Measurements from ENCODE around the gene MYLK.
"Not testable (repeated sequence)": the region's sequence is repeated elsewhere in the genome, so short reads cannot be mapped to it uniquely, and the experiment has no call there.

Gene MYLK

DNA sequence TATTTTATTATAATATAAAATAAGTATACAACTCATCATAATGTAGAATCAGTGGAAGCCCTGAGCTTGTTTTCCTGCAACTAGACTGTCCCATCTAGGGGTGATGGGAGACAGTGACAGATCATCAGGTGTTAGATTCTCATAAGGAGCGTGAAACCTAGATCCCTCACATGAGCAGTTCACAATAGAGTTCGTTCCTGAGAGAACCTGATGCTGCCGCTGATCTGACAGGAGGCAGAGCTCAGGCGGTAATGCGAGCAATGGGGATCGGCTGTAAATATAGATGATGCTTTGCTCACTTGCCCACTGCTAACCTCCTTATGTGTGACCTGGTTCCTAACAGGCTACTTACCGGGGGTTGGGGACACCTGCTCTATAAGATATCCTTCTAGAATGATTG is 272.5 kb downstream of the MYLK start:
- DNase-seq: not testable (repeated sequence)

GRCh38 chr3:123611082-123611481 is 273.1 kb downstream of the MYLK start:
- no peak for DNase-seq

DNA sequence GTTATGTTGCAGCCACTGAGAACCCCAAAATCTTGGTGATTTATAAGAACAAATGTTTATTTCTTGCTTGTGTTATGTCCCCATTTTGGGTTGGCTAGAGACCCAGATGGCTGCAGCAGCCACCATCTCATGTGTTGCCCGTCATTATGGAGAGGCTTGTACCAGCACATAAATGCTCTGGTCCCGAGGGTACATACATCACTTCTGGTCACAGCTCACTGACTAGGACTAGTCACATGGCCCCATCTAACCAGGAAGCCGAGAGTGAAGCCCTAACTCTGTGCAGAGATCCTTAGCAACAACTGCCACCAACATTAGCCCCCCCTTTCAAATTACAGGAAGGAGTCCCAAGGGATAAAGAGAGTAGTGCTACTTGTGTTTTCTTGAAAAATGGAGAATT is 273.8 kb downstream of the MYLK start:
- DNase-seq: no peak

- DNase-seq: no peak
Measured at GRCh38 chr3:123609063-123609462, 275.1 kb downstream of the MYLK start.

DNA sequence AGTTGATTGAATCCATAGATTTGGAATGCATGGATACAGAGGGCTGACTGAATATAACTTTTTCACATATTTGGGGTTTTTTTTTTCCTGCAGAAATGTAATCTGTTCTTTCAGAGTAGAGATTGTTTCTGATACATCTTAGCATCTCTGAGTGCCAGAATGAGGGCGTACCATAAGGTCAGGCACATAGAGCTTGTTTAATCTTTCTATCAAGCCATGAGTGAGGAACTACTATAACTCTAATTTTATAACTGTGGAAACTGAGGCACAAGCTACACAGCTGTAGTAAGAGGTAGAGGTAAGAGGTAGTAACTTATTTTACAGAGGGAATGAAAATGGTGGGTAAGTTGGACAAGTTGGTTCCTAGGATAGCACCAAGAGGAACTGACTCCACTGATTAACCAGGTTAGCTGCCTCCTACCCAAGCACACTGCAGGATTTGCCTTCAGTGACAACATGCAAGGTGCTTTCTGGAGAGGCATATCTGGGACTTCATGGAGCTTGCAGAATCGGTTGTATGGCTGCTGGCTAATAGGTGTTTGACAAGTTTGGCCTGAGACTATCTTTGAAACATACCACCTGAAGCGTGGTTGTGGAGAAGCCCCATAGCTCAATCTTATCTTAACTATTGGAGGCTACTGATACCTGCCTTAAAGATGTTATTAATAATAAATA is 275.7 kb downstream of the MYLK start:
- no peak for DNase-seq

DNA sequence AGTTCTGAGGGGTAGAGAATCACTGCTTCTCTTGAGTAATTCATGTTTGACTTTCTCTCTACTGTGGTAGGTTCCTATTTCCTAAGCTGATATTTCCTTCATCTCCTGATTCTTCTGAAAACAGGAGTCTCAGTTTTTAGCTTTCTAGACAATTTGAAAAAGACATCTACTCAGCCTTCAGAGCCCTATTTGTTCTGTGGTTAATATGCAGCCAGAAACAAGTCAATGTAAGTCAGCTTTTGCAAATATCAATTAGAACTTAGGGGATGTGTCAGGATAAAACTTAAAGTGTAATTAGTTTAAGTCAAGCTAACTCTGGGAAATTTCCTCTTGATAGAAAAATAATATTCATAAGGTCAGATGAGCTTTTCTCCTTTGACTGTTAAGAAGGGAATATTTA is 277.6 kb downstream of the MYLK start:
- no peak for DNase-seq

- no peak for DNase-seq
Measured at GRCh38 chr3:123605789-123606234, 278.3 kb downstream of the MYLK start.

GRCh38 chr3:123603153-123603552 is 281.0 kb downstream of the MYLK start:
- DNase-seq: not testable (repeated sequence)

- DNase-seq: no peak
Measured at GRCh38 chr3:123602325-123602724, 281.8 kb downstream of the MYLK start.

GRCh38 chr3:123600863-123601262 is 283.3 kb downstream of the MYLK start:
- not testable (repeated sequence) for DNase-seq

DNA sequence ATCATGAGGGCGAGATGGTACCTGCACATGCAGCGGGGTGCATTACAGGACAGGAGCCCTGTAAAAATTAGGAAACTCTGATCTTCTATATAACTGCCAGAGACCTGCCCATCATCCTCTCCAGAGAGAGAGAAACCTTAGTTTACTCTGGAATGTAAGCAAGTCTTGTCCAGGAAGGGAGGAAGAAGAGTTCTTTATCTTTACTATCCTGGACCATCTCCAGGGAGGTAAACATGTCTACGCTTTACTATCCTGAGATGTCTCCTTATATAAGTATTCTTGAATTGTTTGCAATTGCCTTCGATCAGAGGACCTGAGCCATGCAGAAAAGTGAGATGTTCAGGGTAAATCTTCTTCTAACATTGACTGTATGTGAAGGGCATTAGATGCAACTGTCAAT is 286.6 kb downstream of the MYLK start:
- no peak for DNase-seq

DNA sequence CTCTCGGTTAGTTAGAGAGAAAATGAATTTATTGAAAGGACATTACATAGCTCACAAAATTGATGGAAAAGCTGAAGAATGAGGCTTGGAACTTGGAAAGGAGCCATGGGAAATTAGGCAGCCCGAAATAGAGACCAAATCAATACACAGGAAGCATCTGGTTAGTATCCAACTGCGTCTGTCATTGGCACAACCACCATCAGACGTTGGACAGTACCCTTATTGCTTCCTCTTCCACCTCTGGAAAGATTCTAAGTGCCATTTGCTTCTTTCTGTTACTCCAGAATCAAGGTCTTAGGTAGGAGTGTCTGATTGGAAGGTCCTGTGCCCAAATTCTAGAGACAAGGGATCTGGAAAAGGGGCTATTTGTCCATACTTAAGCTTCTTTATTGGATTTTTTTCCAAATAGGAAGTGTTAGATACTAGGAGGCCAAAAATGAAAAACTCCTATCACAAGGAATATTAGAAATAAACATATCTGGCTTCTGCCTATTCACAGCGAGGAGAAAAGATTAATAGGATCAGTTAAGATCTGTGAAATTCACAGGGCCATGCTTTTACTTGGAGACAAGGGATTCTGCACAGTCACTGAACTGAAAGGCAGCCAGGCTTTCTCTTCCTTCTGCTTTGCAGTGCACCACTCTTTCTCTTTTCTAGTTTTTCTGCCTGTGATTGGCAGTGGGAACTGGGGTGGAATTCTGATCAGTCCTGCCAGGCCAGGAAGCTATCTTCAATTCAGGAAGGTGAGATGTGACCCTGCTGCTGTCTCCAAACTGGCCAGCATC is 288.5 kb downstream of the MYLK start:
- DNase-seq: no peak

- no peak for DNase-seq
Measured at GRCh38 chr3:123593381-123593780, 290.8 kb downstream of the MYLK start.

DNA sequence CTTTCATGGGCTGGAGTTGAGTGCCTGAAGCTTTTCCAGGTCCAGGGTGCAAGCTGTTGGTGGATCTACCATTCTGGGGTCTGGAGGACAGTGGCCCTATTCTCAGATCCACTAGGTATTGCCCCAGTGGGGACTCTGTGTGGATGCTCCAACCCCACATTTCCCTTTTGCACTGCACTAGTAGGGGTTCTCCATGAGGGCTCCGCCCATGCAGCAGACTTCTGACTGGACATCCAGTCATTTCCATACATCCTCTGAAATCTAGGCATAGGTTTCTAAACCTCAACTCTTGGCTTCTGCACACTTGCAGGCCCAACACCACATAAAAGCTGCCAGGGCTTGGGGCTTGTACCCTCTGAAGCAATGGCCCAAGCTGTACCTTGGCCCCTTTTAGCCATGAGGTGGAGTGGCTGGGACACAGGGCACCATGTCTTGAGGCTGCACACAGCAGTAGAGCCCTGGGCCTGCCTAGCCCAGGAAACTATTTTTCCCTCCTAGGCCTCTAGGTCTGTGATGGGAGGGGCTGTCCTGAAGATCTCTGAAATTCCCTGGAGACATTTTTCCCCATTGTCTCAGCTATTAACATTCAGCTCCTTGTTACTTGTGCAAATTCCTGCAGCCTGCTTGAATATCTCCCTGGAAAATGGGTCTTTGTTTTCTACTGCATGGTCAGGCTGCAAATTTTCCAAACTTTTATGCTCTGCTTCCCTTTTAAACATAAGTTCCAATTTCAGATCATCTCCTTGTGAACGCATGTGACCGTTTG is 293.3 kb downstream of the MYLK start:
- no peak for DNase-seq

DNA sequence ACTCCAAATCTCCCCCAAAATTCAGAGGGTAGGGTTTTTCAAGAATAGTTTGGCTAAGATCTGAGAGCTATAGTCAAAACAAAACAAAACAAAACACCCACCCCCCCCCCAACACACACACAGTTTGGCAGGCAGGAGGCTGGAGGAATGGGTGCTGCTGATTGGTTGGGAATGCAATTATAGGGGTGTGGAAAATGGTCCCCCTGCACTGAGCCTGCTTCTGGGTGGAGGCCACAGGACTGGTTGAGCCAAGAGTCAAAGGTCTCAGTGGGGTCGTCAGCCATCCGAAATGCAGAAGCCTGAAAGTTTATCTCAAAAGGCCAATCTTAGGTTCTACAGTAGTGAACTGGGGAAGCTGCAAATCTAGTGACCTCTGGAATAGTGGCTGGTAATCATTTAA is 296.7 kb downstream of the MYLK start:
- DNase-seq: no peak

DNA sequence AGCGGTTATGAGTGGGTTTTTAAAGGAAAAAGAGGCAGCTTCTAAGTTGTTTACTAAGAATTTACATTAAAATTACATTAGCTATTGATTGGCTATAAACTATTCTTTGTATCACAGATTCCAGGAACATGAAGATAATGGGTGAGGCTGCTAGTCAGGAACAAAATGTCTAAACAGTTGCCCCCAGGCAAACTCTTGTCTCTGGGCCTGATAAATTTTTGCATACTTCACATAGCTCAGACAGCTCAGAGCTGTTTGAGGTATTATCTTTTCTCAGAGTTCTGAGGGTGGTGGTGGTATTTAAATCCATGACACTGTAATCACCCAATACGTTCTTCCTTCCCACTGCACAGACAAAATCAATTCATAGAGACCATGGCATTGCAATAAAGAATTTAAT is 297.2 kb downstream of the MYLK start:
- DNase-seq: no peak

DNA sequence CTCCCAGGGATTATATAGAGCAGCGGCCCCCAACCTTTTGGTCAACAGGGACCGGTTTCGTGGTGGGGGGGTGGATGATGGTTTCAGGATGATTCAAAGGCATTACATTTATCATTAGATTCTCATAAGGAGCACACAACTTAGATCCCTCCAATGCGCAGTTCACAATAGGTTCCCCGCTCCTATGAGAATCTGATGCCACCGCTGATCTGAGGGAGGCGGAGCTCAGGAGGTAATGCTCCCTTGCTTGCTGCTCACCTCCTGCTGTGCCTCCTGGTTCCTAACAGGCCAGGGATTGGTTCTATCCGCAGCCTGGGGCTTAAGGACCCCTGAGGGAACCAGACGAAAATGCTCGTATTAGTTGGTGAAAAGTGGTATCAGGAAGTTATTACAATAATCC is 298.0 kb downstream of the MYLK start:
- DNase-seq: peak; percentile 30

DNA sequence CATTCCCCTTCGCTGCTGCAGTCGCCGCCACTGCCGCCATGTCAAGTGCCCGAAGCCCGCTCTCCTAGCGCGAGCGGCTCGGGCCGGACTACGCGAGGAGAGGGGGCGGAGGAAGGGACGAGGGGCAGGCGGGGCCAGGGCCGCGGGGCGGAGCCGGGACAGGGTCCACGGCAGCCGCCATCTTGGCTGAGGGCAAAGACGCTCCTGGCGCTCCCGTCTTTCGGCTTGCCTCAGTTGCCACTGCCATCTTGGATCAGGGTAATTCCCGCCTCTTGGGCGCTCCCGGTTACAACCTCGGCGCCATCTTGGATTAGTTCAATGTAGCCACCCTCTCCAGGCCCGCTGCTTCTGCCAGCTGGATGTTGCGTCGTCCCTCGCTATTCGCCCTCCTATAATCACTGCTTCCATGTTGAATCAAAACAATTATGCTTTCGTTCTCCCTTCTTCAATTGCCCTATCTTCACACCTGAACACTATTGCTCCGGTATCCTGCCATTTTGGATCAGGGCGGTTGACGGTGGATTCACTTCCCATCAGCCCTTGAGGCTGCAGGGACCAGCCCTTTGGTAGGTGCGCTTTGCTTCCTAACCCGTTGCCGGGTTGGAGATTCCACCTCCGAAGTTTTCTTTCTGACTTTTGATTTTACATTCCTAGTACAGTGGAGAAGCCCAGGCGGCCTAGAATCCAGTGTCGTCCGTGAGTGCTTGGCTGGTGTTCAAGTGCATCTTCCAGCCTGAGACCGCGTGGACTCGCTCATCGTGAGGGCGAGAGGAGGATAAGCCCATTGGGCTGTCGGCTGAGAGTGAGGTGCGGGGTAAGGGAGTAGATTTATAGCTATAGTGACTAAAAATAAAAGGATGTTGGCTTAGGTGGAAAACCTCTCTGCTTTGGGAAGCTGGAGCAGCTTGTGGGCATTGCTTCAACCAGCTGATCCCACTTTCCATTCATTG is 298.9 kb downstream of the MYLK start, which contains the start of gene HACD2:
TSS of gene HACD2 (minus strand) at position 66 of the 950 bp plus-strand sequence. CDS start at position 40, 26 bp downstream.
- DNase-seq: peak; percentile 96

DNA sequence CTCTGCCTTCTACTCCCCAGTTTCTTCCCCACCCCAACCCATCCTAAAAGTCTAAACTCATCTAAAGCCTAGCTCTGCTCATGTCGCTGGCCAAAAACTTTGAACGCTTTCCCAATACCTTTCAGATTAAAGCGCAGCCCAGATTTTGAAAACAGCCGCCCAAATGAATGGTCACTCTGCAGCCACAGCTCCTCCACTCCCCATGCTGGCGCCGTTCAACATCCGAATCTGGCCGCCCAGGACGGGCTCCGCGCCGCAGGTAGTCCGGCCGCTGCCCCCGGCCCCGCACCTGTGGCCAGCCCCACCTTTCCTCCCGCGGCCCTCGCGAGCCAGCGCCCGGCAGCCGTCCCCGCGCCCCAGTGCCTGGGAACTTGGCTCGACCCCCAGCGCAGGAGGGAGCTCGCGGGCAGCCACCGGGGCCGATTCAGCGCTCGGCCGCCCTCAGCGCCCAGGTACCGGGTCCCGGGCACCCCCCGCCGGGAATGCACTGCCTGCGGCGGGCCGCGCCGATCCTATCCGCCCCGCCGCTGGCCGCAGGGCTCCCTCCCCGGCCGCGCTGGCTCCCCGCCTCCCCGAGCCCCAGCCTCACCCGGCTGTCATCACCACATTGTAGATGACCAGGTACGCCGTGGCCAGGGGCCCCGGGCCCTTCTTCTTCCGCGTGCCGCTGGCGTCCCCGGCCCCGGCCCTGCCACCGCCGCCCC is 299.7 kb downstream of the MYLK start:
- DNase-seq: no peak

GRCh38 chr3:123583561-123583960 is 300.6 kb downstream of the MYLK start:
- DNase-seq: no peak

DNA sequence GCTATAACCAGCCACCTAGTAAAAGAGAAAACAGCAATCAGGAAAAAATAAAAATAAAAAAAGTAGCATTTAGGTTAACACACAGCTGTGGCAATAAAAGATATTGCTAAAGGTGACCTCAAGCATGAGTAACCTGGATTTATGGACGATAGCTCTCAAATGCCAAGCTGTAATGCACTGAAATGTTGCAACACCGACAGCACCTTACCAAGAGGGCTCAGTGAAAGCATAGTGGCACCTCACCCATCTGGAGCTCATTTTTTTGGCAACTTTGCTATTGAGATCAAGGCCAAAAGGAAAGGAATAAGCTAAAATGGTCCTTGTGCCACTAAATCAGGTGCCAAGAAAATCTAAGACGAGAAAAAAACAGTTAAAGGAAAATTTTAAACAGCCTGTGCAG is 301.8 kb downstream of the MYLK start:
- no peak for DNase-seq

- DNase-seq: peak; percentile 10
Measured at GRCh38 chr3:123576122-123576521, 308.0 kb downstream of the MYLK start.
